ENCODE measurements around the gene HERPUD2. TPM values are rescaled to one million over a fixed set of nuclear protein-coding genes. Genes with fewer than 3 reads are reported as not detected.

Gene HERPUD2
- polyA plus RNA-seq, 1 experiment = 53.0 TPM

DNA sequence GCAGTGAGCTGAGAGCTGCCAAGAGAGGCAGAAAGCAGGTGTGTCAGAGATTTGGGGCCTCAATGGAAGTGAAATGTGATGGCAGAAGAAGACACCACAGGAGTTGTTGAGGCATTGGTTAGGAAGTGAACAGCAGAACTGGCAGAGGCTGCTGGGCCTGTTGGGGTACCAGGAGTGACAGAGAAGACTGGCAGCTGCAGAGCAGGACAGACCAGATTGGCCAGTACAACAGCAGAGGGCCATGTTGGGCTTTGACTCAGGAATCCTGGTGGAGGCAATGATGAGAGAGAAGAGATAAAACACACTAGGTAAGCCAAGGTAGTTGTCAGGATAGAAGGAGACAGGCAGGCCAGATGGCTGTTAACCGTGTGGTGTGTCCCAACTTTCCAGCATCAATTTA lies 19.9 kb upstream of the HERPUD2 start:
- Histone ChIP-seq H3K27me3 (ENCODE audit: control insufficient read depth, insufficient read depth, low read length) (peaks cover 5% of the 10 kb centered on the region), H3K36me3 (ENCODE audit: control insufficient read depth, insufficient read depth, low read length) (no peaks in the 10 kb centered on the region), H3K4me3 (ENCODE audit: low read depth, low read length) (no peak overlapping the region)
- POLR2A ChIA-PET = no interaction called here
- TF ChIP-seq, protein P1, sequence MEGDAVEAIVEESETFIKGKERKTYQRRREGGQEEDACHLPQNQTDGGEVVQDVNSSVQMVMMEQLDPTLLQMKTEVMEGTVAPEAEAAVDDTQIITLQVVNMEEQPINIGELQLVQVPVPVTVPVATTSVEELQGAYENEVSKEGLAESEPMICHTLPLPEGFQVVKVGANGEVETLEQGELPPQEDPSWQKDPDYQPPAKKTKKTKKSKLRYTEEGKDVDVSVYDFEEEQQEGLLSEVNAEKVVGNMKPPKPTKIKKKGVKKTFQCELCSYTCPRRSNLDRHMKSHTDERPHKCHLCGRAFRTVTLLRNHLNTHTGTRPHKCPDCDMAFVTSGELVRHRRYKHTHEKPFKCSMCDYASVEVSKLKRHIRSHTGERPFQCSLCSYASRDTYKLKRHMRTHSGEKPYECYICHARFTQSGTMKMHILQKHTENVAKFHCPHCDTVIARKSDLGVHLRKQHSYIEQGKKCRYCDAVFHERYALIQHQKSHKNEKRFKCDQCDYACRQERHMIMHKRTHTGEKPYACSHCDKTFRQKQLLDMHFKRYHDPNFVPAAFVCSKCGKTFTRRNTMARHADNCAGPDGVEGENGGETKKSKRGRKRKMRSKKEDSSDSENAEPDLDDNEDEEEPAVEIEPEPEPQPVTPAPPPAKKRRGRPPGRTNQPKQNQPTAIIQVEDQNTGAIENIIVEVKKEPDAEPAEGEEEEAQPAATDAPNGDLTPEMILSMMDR (IDR thresholded peaks at IDR 0.05; ENCODE audit: insufficient read depth, low read depth, low read length) = no peak
- CTCF ChIA-PET = no interaction called here
- DNase-seq (ENCODE audit: low read depth) = no peak

DNA sequence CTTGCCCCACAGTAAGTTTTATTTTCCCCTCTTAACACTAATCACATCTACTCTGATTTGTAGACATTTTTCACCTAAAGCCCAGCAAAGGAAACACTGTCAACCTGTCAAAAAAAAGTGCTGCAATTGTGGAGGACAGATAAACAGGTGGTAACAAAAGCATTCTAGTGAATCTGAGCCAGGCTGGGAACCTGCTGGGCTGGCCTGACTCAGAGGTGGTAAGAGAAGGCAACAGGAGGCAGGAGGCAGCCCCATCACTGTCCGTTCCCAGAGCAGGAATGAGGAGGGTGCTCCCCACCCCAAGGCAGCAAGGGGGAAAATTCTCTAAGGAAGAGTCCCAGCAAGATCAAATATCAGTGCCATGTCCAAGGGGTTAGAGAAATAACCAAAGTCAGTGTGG lies 19.5 kb upstream of the HERPUD2 start:
- H3K27me3 ChIP-seq (ENCODE audit: control insufficient read depth, insufficient read depth, low read length) = peaks cover 5% of the 10 kb centered on the region
- no peak for DNase-seq (ENCODE audit: low read depth)
- no peak overlapping the region for H3K4me3 ChIP-seq (ENCODE audit: low read depth, low read length)
- ChIA-PET CTCF (no interaction called here), POLR2A (no interaction called here)
- TF ChIP-seq, protein P1 (IDR thresholded peaks at IDR 0.05; ENCODE audit: insufficient read depth, low read depth, low read length) = no peak
- no peaks in the 10 kb centered on the region for H3K36me3 ChIP-seq (ENCODE audit: control insufficient read depth, insufficient read depth, low read length)

DNA sequence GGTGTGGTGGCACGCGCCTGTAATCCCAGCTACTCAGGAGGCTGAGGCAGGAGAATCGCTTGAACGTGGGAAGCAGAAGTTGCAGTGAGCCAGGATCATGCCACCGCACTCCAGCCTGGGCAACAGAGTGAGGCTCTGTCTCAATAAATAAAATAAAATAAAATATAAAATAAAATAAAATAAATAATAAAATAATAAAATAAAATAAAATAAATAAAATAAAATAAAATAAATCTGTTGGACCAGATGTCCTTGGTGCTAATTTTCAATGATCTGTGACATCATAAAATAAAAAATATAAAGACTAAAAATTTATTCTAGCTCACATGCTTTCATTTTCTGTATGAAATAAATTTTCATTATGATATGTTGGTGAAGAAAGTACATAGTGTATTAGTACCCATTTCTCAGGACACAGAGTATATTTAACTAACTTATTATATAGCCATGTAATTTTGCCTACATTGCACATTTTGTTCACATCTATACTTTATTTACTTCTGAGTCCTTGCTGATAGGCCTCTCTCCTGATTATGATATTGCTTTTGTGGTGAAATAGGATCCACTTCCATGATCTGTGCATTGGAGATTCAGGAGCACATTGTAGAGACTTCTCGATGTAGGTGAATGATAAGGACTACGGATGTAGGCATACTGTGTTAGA lies 17.8 kb upstream of the HERPUD2 start:
- TF ChIP-seq, protein P1 (IDR thresholded peaks at IDR 0.05; ENCODE audit: insufficient read depth, low read depth, low read length) = no peak
- DNase-seq (ENCODE audit: low read depth) = no peak
- Histone ChIP-seq H3K27me3 (ENCODE audit: control insufficient read depth, insufficient read depth, low read length) (peaks cover 3% of the 10 kb centered on the region), H3K4me3 (ENCODE audit: low read depth, low read length) (no peak overlapping the region), H3K36me3 (ENCODE audit: control insufficient read depth, insufficient read depth, low read length) (no peaks in the 10 kb centered on the region)
- ChIA-PET POLR2A (no interaction called here), CTCF (interaction anchor here (1.4 to 7.1 kb wide), 4 partner anchors 17 to 204 kb away, joined by 3 to 51 read pairs (median 6); partner anchors contain the start of gene SEPTIN7)

DNA sequence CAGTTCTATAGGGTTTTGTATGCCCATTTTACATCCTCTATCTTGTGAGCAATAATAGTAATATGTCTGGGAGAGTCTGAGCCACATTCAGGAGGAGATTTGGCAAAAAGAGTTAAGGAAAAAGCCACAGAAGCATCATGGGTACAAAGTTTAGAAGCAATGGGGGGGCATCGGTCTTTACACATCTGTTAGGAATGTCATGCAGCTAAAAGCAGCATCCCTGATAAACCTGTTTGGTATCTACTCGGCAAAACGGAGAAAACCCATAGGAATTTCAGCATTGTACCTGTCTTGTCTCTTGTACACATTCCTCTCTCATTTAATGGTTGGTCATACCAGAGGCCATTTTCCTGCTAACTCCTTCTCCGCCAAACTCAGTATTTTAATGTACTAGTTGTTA lies 12.5 kb upstream of the HERPUD2 start:
- no peak overlapping the region for H3K4me3 ChIP-seq (ENCODE audit: low read depth, low read length)
- TF ChIP-seq, protein P1 (IDR thresholded peaks at IDR 0.05; ENCODE audit: insufficient read depth, low read depth, low read length) = no peak
- H3K27me3 ChIP-seq (ENCODE audit: control insufficient read depth, insufficient read depth, low read length) = no peaks in the 10 kb centered on the region
- ChIA-PET POLR2A (no interaction called here), CTCF (interaction anchor here (0.8 to 7.1 kb wide), 5 partner anchors 9 to 200 kb away, joined by 3 to 51 read pairs (median 6); partner anchors contain the start of gene SEPTIN7)
- no peak for DNase-seq (ENCODE audit: low read depth)
- no peaks in the 10 kb centered on the region for H3K36me3 ChIP-seq (ENCODE audit: control insufficient read depth, insufficient read depth, low read length)

DNA sequence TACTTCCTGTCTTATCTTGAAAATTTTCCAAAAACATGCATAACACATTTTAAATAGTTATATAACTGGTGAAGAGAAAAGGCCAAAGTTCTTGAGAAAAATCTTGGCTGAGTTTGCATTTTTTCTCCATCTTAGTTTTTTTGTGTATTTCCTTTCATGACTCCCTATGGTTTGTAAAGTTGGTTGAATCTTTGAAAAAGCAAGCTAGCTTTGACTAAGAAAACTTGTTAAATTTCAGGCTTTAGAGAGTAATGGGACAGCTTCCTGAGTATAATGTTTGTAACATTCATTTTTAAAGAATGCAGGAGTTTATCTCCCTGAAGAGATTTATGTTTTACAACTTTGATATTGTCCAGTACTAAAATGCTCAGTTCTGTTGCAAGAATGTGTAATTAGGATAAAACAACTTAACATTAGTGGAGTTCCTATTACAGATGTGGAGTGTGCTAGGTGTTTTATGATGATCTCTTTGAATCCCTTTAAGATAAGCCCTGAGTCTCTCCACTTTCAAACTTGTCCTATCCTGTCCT lies 11.1 kb upstream of the HERPUD2 start:
- no peak overlapping the region for H3K4me3 ChIP-seq (ENCODE audit: low read depth, low read length)
- no peak for DNase-seq (ENCODE audit: low read depth)

More for the DNA sequence above, 11.1 kb upstream of the HERPUD2 start:
- Histone ChIP-seq H3K27me3 (ENCODE audit: control insufficient read depth, insufficient read depth, low read length) (no peaks in the 10 kb centered on the region), H3K36me3 (ENCODE audit: control insufficient read depth, insufficient read depth, low read length) (no peaks in the 10 kb centered on the region)
- ChIA-PET POLR2A (no interaction called here), CTCF (interaction anchor here (1.3 to 1.6 kb wide), 2 partner anchors 8 to 81 kb away, joined by 3 to 6 read pairs; no protein-coding TSS in a partner anchor)
- TF ChIP-seq, protein P1 (IDR thresholded peaks at IDR 0.05; ENCODE audit: insufficient read depth, low read depth, low read length) = no peak
